Lower lobe of right lung (tissue), 2 donors: Measurements from ENCODE around the gene SRRM3. TPM values are rescaled to one million over a fixed set of nuclear protein-coding genes. Genes with fewer than 3 reads are reported as not detected.
"Not testable (repeated sequence)": the region's sequence is repeated elsewhere in the genome, so short reads cannot be mapped to it uniquely, and the experiment has no call there.

Source experiments
- ATAC-seq, 2 donors: fragments of 200-7000 bp; cut with Tn5 transposase; one replicate each; pipeline ENCODE4 v1.9.1; 2020 to 2022; ENCODE audit warnings: mild to moderate bottlenecking in 2 of 2, moderate library complexity in 2 of 2
- DNase-seq: peaks from one replicate; pipeline ENCODE4 v3.0.0-alpha.2; 2020
- H3K27ac ChIP-seq: fragments of 200-600 bp; one replicate; pipeline ENCODE4 v1.8.0; 2022
- H3K27me3 ChIP-seq: fragments of 200-600 bp; one replicate; pipeline ENCODE4 v1.8.0; 2022; ENCODE audit warnings: low read depth
- H3K36me3 ChIP-seq: fragments of 200-600 bp; one replicate; pipeline ENCODE4 v1.8.0; 2022; ENCODE audit warnings: mild to moderate bottlenecking
- H3K4me1 ChIP-seq: fragments of 200-600 bp; one replicate; pipeline ENCODE4 v1.8.0; 2022
- H3K4me3 ChIP-seq: fragments of 200-600 bp; one replicate; pipeline ENCODE4 v1.8.0; 2022; ENCODE audit warnings: mild to moderate bottlenecking
- H3K9me3 ChIP-seq: fragments of 200-600 bp; one replicate; pipeline ENCODE4 v1.8.0; 2022
- CTCF ChIP-seq: fragments of 200-600 bp; IDR thresholded peaks from one replicate; pipeline ENCODE4 v1.8.0; 2022; ENCODE audit warnings: antibody characterized with exemption, mild to moderate bottlenecking
- intact Hi-C: fragments of 100-400 bp; cut with DNase I; formaldehyde crosslinking; loops from one replicate; pipeline ENCODE4 v1.11.0; 2022
- total RNA-seq: library from RNA; stranded (reverse); fragmentation: NEBNext Ultra II Directional; extraction: Animal tissue kit (Norgen Biotek cat#: 25700); gene quantifications from one replicate; pipeline ENCODE4 v1.2.1, GENCODE V29; 2021
- donor health status: DM: no; HTN: yes; CAD: no; lungs with severe emphysema.

Gene SRRM3
- total RNA-seq, 1 donor from 2014 or later, result 0.86 TPM

GRCh38 chr7:76265299-76265698, 63.6 kb downstream of the SRRM3 start:
- DNase-seq, result no peak
- H3K4me3 ChIP-seq, result no peak overlapping the region
- H3K27ac ChIP-seq, result no peak overlapping the region
- intact Hi-C loops, result no loop called here
- ATAC-seq, result no peak
- H3K4me1 ChIP-seq, result peaks cover 10% of the 10 kb centered on the region
- H3K27me3 ChIP-seq, result peaks cover 50% of the 10 kb centered on the region
- H3K9me3 ChIP-seq, result no peaks in the 10 kb centered on the region
- no peak for TF ChIP-seq CTCF
- H3K36me3 ChIP-seq, result no peaks in the 10 kb centered on the region

- Histone ChIP-seq H3K36me3 (no peaks in the 10 kb centered on the region), H3K4me3 (peak overlapping the region; percentile 31), H3K4me1 (peaks cover 10% of the 10 kb centered on the region), H3K27ac (no peak overlapping the region), H3K9me3 (no peaks in the 10 kb centered on the region), H3K27me3 (peaks cover 43% of the 10 kb centered on the region)
- DNase-seq (no peak), ATAC-seq (peak in 1 of 2 donors; percentile 11)
- TF ChIP-seq CTCF, result no peak
- intact Hi-C loops, result no loop called here
Measured at GRCh38 chr7:76267107-76267893, 65.6 kb downstream of the SRRM3 start.

GRCh38 chr7:76267894-76268183, 66.1 kb downstream of the SRRM3 start:
- Histone ChIP-seq H3K4me3 (no peak overlapping the region), H3K27ac (no peak overlapping the region), H3K36me3 (no peaks in the 10 kb centered on the region), H3K9me3 (no peaks in the 10 kb centered on the region), H3K4me1 (peaks cover 10% of the 10 kb centered on the region), H3K27me3 (peaks cover 48% of the 10 kb centered on the region)
- intact Hi-C loops, result no loop called here
- TF ChIP-seq CTCF, result no peak
- DNase-seq (no peak), ATAC-seq (no peak)

- Histone ChIP-seq H3K27me3 (peaks cover 53% of the 10 kb centered on the region), H3K4me1 (peaks cover 10% of the 10 kb centered on the region), H3K36me3 (no peaks in the 10 kb centered on the region), H3K27ac (no peak overlapping the region), H3K4me3 (no peak overlapping the region), H3K9me3 (no peaks in the 10 kb centered on the region)
- ATAC-seq, result peak in 1 of 2 donors; percentile 15
- no peak for DNase-seq
- intact Hi-C loops, result no loop called here
- no peak for TF ChIP-seq CTCF
Measured at GRCh38 chr7:76268376-76268775, 66.7 kb downstream of the SRRM3 start.

- peaks cover 10% of the 10 kb centered on the region for H3K4me1 ChIP-seq
- peaks cover 65% of the 10 kb centered on the region for H3K27me3 ChIP-seq
- no peak overlapping the region for H3K4me3 ChIP-seq
- H3K27ac ChIP-seq, result no peak overlapping the region
- intact Hi-C loops, result no loop called here
- no peak for DNase-seq
- no peaks in the 10 kb centered on the region for H3K36me3 ChIP-seq
- H3K9me3 ChIP-seq, result no peaks in the 10 kb centered on the region
- no peak for TF ChIP-seq CTCF
- no peak for ATAC-seq
Measured at GRCh38 chr7:76269895-76270294, 68.2 kb downstream of the SRRM3 start.

- intact Hi-C loops, H3K4me3 ChIP-seq, ATAC-seq, H3K9me3 ChIP-seq, DNase-seq, H3K36me3 ChIP-seq, H3K27ac ChIP-seq: not testable (repeated sequence)
- peaks cover 62% of the 10 kb centered on the region for H3K27me3 ChIP-seq
- peaks cover 10% of the 10 kb centered on the region for H3K4me1 ChIP-seq
Measured at GRCh38 chr7:76271384-76271783, 69.7 kb downstream of the SRRM3 start.
